Stimulated activated memory B cell treated with anti-CD40 and anti-IgM and Interleukin-4, amounts not matched to agents 10 μg/mL and 1 μg/mL and 100 μg/mL, for 72 hours (primary cell): Measurements from ENCODE around the gene SUPT3H.
"Not testable (repeated sequence)": the region's sequence is repeated elsewhere in the genome, so short reads cannot be mapped to it uniquely, and the experiment has no call there.

Experiments used
- ATAC-seq: fragments of 150-1000 bp; cut with Tn5 transposase; 2 replicates; pipeline ENCODE4 v1.10.0; 2021
- H3K27ac Mint-ChIP-seq: one replicate; pipeline ENCODE4 v1.8.0; 2022; ENCODE audit warnings: mild to moderate bottlenecking, mixed read lengths
- H3K27me3 Mint-ChIP-seq: one replicate; pipeline ENCODE4 v1.8.0; 2022; ENCODE audit warnings: mixed read lengths
- H3K36me3 Mint-ChIP-seq: one replicate; pipeline ENCODE4 v1.8.0; 2022; ENCODE audit warnings: mixed read lengths
- H3K4me1 Mint-ChIP-seq: one replicate; pipeline ENCODE4 v1.8.0; 2022; ENCODE audit warnings: mixed read lengths
- H3K4me3 Mint-ChIP-seq: one replicate; pipeline ENCODE4 v1.8.0; 2022; ENCODE audit warnings: mild to moderate bottlenecking, moderate library complexity, mixed read lengths
- H3K9me3 Mint-ChIP-seq: one replicate; pipeline ENCODE4 v1.8.0; 2022; ENCODE audit warnings: mixed read lengths

SUPT3H gene

GRCh38 chr6:45045253-45045601 is 332.5 kb downstream of the SUPT3H start:
- no peak for ATAC-seq
- peaks cover 2% of the 10 kb centered on the region for H3K9me3 Mint-ChIP-seq
- H3K4me3 Mint-ChIP-seq, result no peak overlapping the region
- peaks cover 25% of the 10 kb centered on the region for H3K4me1 Mint-ChIP-seq
- H3K36me3 Mint-ChIP-seq, result no peaks in the 10 kb centered on the region
- H3K27me3 Mint-ChIP-seq, result no peaks in the 10 kb centered on the region
- no peak overlapping the region for H3K27ac Mint-ChIP-seq

- H3K4me1 Mint-ChIP-seq, result peaks cover 23% of the 10 kb centered on the region
- no peak overlapping the region for H3K27ac Mint-ChIP-seq
- no peaks in the 10 kb centered on the region for H3K27me3 Mint-ChIP-seq
- no peak for ATAC-seq
- H3K9me3 Mint-ChIP-seq, result peaks cover 2% of the 10 kb centered on the region
- H3K36me3 Mint-ChIP-seq, result no peaks in the 10 kb centered on the region
- H3K4me3 Mint-ChIP-seq, result no peak overlapping the region
These were observed 333.1 kb downstream of the SUPT3H start for GRCh38 chr6:45044510-45045252.

GRCh38 chr6:45044086-45044485 is 333.6 kb downstream of the SUPT3H start:
- Mint-ChIP-seq H3K4me3 (no peak overlapping the region), H3K4me1 (peaks cover 17% of the 10 kb centered on the region), H3K27me3 (no peaks in the 10 kb centered on the region)

GRCh38 chr6:45042673-45043072 is 335.1 kb downstream of the SUPT3H start:
- H3K4me3 Mint-ChIP-seq, H3K9me3 Mint-ChIP-seq, H3K4me1 Mint-ChIP-seq, H3K27me3 Mint-ChIP-seq, ATAC-seq, H3K36me3 Mint-ChIP-seq, H3K27ac Mint-ChIP-seq: not testable (repeated sequence)

More at GRCh38 chr6:45044086-45044485, 333.6 kb downstream of the SUPT3H start:
- H3K9me3 Mint-ChIP-seq, result peaks cover 2% of the 10 kb centered on the region
- H3K27ac Mint-ChIP-seq, result no peak overlapping the region
- no peak for ATAC-seq
- H3K36me3 Mint-ChIP-seq, result no peaks in the 10 kb centered on the region

- H3K9me3 Mint-ChIP-seq, result no peaks in the 10 kb centered on the region
- H3K27ac Mint-ChIP-seq, result no peak overlapping the region
- ATAC-seq, result no peak
- H3K36me3 Mint-ChIP-seq, result peaks cover 5% of the 10 kb centered on the region
- no peaks in the 10 kb centered on the region for H3K4me1 Mint-ChIP-seq
- H3K4me3 Mint-ChIP-seq, result no peak overlapping the region
- no peaks in the 10 kb centered on the region for H3K27me3 Mint-ChIP-seq
These were observed 339.5 kb downstream of the SUPT3H start for GRCh38 chr6:45038226-45038625.

GRCh38 chr6:45036103-45036502 is 341.6 kb downstream of the SUPT3H start:
- H3K4me1 Mint-ChIP-seq, result no peaks in the 10 kb centered on the region
- no peaks in the 10 kb centered on the region for H3K9me3 Mint-ChIP-seq
- no peak overlapping the region for H3K27ac Mint-ChIP-seq
- ATAC-seq, result no peak
- no peak overlapping the region for H3K4me3 Mint-ChIP-seq
- H3K27me3 Mint-ChIP-seq, result no peaks in the 10 kb centered on the region
- H3K36me3 Mint-ChIP-seq, result peaks cover 13% of the 10 kb centered on the region

- peaks cover under 1% of the 10 kb centered on the region for H3K4me1 Mint-ChIP-seq
- peaks cover 3% of the 10 kb centered on the region for H3K9me3 Mint-ChIP-seq
- H3K4me3 Mint-ChIP-seq, result no peak overlapping the region
- no peak for ATAC-seq
- H3K27ac Mint-ChIP-seq, result no peak overlapping the region
- no peaks in the 10 kb centered on the region for H3K27me3 Mint-ChIP-seq
- peaks cover 22% of the 10 kb centered on the region for H3K36me3 Mint-ChIP-seq
These were observed 345.3 kb downstream of the SUPT3H start for GRCh38 chr6:45032426-45032825.

- H3K27me3 Mint-ChIP-seq, result no peaks in the 10 kb centered on the region
- no peak overlapping the region for H3K4me3 Mint-ChIP-seq
- ATAC-seq, result no peak
- peaks cover 29% of the 10 kb centered on the region for H3K36me3 Mint-ChIP-seq
- peaks cover 7% of the 10 kb centered on the region for H3K4me1 Mint-ChIP-seq
- H3K27ac Mint-ChIP-seq, result no peak overlapping the region
- H3K9me3 Mint-ChIP-seq, result peaks cover 6% of the 10 kb centered on the region
These were observed 346.1 kb downstream of the SUPT3H start for GRCh38 chr6:45031601-45032000.

- Mint-ChIP-seq H3K4me3 (no peak overlapping the region), H3K36me3 (peaks cover 29% of the 10 kb centered on the region), H3K4me1 (peaks cover 7% of the 10 kb centered on the region), H3K27ac (no peak overlapping the region), H3K9me3 (peaks cover 11% of the 10 kb centered on the region), H3K27me3 (no peaks in the 10 kb centered on the region)
- ATAC-seq, result no peak
These were observed 350.6 kb downstream of the SUPT3H start for GRCh38 chr6:45027126-45027525.

GRCh38 chr6:45026003-45026516 is 351.7 kb downstream of the SUPT3H start:
- peaks cover 7% of the 10 kb centered on the region for H3K4me1 Mint-ChIP-seq
- H3K27me3 Mint-ChIP-seq, result no peaks in the 10 kb centered on the region
- H3K4me3 Mint-ChIP-seq, result no peak overlapping the region
- H3K36me3 Mint-ChIP-seq, result peaks cover 29% of the 10 kb centered on the region
- peaks cover 11% of the 10 kb centered on the region for H3K9me3 Mint-ChIP-seq
- H3K27ac Mint-ChIP-seq, result no peak overlapping the region
- no peak for ATAC-seq

- Mint-ChIP-seq H3K4me1 (peaks cover 7% of the 10 kb centered on the region), H3K9me3 (peaks cover 11% of the 10 kb centered on the region), H3K27me3 (no peaks in the 10 kb centered on the region), H3K4me3 (no peak overlapping the region), H3K36me3 (peaks cover 29% of the 10 kb centered on the region), H3K27ac (no peak overlapping the region)
- ATAC-seq, result no peak
These were observed 353.1 kb downstream of the SUPT3H start for GRCh38 chr6:45024610-45025009.

- ATAC-seq, result no peak
- Mint-ChIP-seq H3K27ac (no peak overlapping the region), H3K9me3 (peaks cover 5% of the 10 kb centered on the region), H3K36me3 (peaks cover 23% of the 10 kb centered on the region), H3K27me3 (no peaks in the 10 kb centered on the region), H3K4me3 (no peak overlapping the region), H3K4me1 (no peaks in the 10 kb centered on the region)
These were observed 356.1 kb downstream of the SUPT3H start for GRCh38 chr6:45021676-45022075.

GRCh38 chr6:45012687-45013086 is 365.0 kb downstream of the SUPT3H start:
- peaks cover 11% of the 10 kb centered on the region for H3K9me3 Mint-ChIP-seq
- H3K27me3 Mint-ChIP-seq, result no peaks in the 10 kb centered on the region
- no peak for ATAC-seq
- no peak overlapping the region for H3K27ac Mint-ChIP-seq
- H3K4me3 Mint-ChIP-seq, result no peak overlapping the region
- H3K36me3 Mint-ChIP-seq, result peaks cover 36% of the 10 kb centered on the region
- H3K4me1 Mint-ChIP-seq, result no peaks in the 10 kb centered on the region

GRCh38 chr6:45009576-45009975 is 368.2 kb downstream of the SUPT3H start:
- Mint-ChIP-seq H3K4me1 (no peaks in the 10 kb centered on the region), H3K27me3 (no peaks in the 10 kb centered on the region), H3K9me3 (peaks cover 11% of the 10 kb centered on the region), H3K4me3 (no peak overlapping the region), H3K27ac (no peak overlapping the region), H3K36me3 (peaks cover 53% of the 10 kb centered on the region)
- ATAC-seq, result no peak

- H3K4me1 Mint-ChIP-seq, result no peaks in the 10 kb centered on the region
- no peak for ATAC-seq
- no peak overlapping the region for H3K4me3 Mint-ChIP-seq
- no peak overlapping the region for H3K27ac Mint-ChIP-seq
- H3K9me3 Mint-ChIP-seq, result peaks cover 1% of the 10 kb centered on the region
- peaks cover 27% of the 10 kb centered on the region for H3K36me3 Mint-ChIP-seq
- no peaks in the 10 kb centered on the region for H3K27me3 Mint-ChIP-seq
These were observed 370.8 kb downstream of the SUPT3H start for GRCh38 chr6:45006893-45007292.

- Mint-ChIP-seq H3K36me3 (peaks cover 21% of the 10 kb centered on the region), H3K27ac (no peak overlapping the region), H3K9me3 (no peaks in the 10 kb centered on the region), H3K4me1 (no peaks in the 10 kb centered on the region), H3K27me3 (no peaks in the 10 kb centered on the region), H3K4me3 (no peak overlapping the region)
- no peak for ATAC-seq
These were observed 373.8 kb downstream of the SUPT3H start for GRCh38 chr6:45003961-45004360.
